GM18909 (cell line): ENCODE measurements around the gene MED13L.

Experiments used
- ATAC-seq: cut with Tn5 transposase; IDR thresholded peaks from one replicate; pipeline ENCODE4 v1.9.1; 2021; ENCODE audit warnings: mild to moderate bottlenecking; ENCODE audit not compliant: unreplicated experiment, poor library complexity

Gene MED13L

DNA sequence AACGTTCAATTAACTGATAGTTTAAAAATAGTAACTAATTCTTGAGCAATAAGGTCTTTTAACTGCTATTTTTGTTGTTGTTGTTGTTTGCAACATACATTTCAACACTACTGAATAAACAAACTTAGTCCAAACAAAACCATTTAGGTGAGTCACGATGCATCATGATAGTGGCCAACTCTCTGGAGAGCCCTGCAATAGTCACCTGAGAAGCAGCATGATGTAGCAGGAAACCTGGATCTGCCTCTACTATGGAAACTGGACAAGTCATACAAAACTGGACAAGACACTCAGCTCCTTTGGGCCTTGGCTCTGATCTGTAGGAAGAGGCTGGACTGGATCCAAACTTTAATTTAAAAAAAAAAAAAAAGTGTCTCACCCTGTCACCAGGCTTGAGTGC, 117.3 kb downstream of the MED13L start:
- ATAC-seq, result no peak

DNA sequence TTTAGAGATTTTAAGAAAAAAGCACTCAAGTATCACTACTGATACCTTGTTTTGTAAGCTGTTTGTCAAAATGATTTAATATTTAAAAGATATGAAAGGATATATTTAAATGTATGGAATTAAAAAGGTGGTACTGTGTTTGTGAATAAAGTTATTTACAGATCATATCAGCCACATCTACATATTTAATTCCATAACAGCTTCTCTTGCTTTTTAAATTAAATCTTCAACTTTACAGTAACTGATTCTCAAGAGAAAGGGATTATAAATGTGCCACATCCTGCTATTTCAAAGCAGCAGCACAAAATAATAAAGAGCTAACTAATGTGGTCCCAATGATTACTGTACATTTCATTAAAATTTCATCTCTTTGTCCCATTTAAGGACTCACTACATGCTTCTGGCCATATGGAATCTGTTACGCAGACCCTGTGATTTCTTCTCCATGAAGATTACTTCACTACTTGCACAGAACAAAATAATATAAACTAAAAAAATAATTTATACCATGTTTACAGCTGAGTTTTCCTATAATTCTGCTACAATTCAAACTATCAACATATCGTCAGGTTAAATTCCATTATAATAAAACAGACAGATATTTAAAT, 117.8 kb downstream of the MED13L start:
- ATAC-seq, result no peak

DNA sequence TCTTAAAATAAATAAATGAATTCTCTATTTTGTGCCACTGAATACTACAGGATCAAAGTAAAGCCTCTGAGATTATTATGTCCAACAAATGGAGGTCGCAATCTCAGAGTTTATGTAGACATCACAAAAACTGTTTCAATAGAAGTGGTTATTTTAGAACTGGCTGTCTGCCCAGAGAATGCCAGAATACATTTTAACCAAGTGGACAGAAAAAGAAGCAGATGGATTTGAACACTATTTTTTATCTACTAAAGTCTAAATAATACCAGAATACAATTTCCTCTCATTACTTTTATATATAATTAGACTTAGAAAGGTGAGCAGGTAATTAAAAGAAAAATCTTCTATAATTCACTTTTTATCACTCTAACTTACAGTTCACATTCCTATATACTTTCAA, 118.3 kb downstream of the MED13L start:
- ATAC-seq, result no peak

DNA sequence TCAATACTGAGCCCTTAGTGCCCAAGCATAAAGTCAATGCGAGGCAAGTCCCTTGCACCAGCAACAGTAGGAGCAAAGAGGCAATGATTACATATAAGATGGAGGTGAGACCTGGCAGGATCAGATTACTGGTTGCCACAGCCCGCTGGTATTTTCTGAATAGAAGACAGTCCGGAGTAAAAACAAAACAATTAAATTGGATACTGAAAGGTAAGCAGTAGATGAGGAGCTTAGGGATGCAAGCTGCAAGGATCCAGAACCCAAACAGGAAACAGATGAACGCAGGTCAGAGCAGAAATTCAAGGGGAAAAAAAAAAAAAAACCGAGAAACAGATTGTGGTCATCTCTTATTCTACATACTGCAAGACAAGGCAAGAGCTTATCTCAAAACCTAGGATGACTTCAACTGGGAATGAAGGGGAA, 119.6 kb downstream of the MED13L start:
- no peak for ATAC-seq

DNA sequence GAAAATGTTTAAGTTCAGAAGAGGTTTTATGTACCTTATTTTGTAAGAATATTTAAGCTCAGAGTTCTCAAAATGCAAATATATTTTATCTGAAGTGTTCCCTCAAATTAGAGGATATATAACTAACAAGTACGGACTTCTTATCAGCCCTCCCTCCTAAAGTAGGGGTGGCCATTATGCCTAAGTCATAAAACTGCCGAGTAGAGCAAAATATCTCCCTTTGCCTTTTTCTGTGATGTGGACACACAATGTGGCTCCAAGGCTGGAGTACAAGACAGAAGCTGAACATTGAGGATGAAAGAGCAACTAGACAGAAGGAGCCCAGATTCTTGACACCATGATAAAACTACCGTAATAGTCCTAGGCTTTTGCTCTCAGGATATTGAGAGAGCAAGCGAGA, 120.9 kb downstream of the MED13L start:
- no peak for ATAC-seq

DNA sequence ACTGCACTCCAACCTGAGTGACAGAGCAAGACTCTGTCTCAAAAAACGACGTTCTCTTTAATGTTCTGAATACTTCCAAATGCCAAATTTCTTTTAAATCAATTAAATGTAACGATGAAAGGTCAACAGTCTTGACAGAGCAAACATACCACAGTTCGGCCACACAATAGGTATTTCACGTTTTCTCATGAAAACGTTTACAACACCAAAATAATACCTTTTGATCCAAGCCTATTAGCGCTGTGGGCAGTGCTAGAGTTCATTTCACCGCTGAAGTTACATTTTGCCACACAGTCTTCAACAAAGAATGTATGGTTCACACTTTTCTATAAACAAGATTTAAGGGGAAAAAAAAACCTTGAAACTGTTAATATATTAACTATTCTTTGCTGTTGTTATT, 122.1 kb downstream of the MED13L start:
- no peak for ATAC-seq

DNA sequence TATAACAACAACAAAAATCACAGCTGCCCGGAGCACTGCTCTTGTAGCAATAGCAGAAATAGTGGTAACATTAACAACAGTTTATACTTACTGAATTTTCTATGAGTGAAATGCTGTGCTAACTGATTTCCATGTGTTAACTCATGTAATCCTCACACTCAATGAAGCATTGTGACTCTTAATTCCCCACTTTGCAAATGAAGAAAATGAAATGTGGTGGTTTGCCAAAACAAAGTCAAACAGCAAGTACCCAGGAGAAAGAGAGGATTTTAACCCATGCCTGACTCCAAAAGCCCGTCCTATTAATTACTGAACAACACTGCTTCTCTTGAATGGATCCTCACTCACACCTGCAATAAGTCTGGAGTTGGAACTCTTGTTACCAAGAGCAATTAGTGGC, 123.5 kb downstream of the MED13L start:
- ATAC-seq, result no peak

DNA sequence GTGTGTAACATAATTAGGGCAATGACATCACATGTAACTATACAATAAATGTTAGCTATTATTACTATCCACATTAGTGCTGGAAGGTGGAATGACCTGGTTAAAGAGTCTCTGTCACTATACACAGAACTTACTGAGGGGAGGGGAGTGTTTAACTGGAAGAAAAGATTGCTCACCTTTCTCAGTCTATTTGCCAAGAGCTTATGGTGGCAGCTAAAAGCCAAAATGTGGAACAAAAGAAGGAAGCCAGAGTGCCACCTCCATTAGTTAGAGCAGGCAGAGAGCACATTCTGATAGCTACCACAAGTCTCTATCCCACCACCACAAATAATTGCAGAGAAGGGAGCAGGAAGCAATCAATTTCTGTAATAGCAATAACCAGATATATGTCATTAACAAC, 124.4 kb downstream of the MED13L start:
- no peak for ATAC-seq

DNA sequence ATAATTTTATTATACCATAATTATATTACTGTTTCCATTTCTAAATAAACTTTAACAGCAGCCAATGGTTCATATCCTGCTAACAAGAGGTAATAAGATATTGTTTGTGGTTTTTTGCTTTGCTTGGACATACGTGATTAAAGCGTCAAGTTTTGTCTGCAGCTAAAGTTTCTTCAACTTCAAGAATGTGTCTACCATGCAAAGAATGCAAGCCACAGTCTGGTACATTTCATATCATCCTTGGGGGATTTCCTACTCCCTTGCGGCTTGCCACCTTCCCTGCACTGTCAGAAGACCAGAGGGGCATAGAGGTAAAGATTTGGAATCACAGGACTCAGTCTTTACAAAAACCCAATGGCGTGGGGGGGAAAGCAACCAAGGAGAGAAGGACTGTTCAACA, 125.2 kb downstream of the MED13L start:
- ATAC-seq, result no peak

DNA sequence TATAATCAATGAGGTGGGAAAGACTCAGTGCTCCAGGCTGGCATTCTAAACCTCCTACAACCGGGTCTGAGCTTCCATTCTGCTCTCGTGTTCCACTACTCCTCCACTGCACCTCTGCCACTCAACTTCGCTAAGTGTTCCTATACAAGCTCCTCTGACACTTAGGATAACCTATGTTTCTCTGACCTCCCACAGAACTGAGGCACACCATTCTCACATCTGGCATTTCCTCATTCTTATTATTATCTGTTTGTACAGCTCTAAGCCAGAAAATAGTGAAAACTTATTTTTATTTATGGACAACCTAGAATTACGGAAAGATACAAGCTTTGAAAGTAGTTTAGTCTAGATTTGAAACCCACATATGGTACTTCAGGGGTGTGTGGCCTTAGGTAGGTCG, 127.0 kb downstream of the MED13L start:
- ATAC-seq, result no peak

DNA sequence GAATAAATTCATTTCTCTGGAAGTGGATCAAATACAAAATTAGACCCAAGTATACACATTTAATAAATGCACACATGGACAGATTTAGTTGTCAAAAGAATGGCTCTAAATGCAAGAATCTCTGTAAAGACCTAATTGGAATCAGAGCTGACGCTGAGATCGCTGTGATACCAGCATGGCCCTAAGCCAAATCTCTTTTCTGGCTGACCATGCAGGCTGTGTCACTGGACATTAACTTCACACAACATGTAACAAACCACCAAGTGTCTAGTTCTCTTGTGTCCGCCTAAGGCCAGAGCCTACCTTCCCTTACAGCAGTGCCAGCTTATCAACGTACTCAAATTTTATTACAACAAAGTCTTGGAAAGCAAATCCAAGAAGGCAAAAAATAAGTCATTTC, 127.5 kb downstream of the MED13L start:
- ATAC-seq, result no peak

DNA sequence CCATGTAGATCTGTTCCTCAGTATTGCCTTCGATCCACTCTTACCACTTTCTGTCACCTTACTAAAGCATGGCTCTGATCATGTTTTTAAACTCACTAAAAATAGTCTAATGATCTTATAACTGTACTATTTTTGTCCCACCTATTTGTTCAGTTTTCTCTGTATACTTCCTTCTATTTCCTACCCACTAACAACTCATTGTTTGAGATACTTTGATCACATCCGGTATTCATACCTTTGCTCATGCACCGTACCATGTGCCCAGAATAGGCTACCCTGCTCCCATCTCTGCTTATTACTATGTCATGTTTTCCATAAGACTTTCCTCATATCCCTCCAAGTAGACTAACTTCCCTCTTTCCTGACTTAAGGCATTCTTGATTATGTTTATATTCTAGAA, 128.6 kb downstream of the MED13L start:
- no peak for ATAC-seq

DNA sequence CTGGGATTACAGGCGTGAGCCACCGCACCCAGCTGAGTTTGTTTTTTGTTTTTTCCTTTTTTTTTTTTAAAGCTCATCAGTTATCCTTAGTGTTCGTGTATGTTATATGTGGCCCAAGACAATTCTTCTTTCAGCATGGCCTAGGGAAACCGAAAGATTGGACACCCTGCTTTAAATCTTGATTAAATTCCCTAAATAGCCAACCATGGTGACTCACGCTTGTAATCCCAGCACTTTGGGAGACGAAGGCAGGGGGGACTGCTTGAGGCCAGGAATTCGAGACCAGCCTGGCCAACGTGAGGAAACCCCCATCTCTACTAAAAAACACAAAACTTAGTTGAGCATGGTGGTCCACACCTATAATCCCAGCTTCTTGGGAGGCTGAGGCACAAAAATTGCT, 131.1 kb downstream of the MED13L start:
- ATAC-seq, result no peak

DNA sequence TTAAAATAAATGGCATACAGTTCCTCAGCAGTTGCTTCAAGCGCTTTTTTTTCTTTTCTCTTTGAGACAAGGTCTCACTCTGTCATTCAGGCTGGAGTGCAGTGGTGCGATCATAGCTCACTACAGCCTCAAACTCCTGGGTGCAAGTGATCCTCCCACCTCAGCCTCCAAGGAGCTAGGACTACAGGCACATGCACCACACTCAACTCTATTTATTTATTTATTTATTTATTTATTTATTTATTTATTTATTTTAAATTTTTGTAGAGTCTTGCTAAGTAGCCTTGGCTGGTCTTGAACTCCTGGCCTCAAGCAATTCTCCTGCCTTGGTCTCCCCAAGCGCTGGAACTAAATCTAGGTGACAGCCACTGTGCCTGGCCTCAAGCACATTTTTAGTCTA, 132.0 kb downstream of the MED13L start:
- no peak for ATAC-seq

DNA sequence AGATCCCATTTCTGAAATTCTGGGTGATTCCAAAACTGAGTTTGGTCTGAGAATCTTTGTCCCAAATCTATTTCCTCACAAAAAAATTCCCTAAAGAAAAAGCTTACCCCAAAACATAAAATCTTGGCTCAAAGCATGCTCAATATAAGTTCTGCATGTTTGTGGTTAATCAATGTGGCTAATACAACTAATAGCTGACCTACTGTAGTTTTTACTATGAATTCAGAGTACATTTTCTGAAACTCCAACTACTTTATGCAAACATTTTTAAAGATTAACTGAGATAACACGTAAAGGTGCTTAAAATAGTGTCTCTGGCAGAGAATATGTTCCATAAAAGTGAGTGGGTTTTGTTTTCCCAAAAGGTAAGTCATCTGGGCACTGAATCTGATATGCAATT, 133.1 kb downstream of the MED13L start:
- peak; percentile 46 for ATAC-seq

DNA sequence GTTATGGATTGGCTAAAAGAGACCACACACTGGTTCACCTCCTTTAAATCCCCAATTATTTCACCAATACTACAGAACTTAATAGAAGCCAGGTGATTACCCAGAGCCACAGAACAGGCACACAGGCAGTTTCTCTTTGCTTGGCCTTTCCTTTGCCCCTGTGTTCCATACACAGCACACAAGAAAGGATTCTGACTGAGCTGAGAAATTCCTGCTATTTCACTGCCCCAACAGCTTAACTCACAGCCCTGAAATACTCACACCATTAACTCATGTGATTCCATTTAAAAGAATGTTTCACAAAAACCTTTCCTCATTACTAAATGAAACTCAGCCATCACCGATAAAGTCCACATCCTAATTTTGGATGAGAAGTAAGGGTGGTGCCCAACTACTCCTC, 133.6 kb downstream of the MED13L start:
- peak; percentile 22 for ATAC-seq

DNA sequence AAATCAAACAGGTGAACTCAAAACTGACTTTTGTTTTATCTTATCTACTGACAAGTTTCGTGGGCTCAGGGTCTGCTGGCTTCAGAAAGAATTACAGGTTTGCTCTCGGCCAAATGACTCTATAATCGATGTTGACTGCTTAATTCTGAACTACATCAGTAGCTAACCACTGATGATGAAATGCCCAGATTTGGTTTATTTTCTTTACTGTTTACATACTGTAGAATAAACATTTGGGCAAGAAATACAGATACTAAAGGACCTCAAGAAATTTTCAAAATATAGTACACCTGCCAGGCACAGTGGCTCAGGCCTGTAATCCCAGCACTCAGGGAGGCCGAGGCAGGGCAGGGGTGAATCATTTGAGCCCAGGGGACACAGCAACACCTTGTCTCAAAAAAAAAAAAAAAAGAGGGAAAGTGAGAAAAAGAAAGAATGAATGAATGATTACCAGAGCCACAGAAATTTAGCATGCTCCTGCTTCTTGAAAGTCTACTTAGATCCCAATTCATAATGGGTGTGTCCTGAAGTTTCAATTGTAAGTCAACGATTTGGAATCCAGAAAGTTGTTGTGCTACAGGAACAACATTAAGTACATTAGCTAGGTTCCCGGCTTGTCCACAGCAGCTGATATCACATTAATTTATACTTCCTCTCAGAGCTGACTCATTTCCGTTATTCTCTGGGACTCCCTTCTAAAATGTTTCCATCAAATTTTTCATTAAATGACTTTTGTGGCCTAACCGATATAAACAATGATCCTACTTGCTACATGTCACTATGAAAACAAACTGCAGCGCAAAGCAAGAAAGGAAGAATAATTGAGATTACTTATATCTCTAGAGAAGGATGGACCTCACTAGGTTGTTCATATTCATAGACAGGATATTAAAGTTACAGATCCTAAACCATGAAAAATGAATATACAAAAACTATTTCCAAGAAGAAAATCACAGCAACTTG, 134.3 kb downstream of the MED13L start:
- ATAC-seq, result peak; percentile 51

DNA sequence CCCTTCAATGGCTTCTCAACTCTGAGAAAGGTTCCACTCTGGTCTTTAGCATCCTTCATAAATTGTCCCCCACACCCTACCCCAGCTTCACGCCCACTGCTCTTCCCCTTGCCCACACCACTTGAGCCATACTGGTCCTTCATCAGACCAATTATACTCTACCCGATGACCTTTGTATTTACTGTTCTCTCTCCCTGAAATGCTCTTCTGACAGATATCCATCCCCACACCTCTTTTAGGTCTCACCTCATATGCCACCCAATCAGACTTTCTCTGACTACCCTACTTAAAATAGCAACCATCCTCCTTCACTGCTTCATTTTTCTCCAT, 135.7 kb downstream of the MED13L start:
- ATAC-seq, result no peak

DNA sequence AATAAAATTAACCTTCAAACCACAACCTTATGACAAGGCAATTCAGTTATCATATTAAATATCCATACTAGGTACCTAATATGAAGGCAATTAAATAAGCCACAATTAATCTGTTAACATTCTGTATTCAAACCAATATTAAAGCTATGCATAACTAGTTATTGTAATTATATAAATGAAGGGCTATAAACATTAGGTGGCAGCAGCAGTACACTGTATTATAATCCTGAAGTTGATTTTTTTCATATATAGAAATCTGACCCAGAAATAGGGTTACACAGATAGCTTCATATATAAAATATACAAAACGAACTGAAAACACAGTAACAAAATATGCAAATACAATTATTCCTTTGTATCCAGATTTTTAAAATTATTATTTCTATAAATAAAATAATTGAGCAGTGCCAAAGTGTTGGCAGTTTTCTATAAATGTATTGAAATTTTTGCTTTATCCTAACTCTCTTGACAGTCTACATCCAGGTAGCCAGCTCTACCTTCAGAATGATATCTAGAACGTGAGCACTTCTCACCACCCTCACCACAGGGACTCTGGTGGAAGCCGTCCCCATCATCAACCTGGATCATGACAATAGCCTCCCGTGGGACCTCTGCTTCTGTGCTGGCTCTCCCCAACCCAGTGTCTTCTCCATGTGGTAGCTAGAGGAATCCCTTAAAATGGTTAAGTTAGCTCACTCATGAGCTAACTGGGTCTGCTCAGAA, 136.2 kb downstream of the MED13L start:
- no peak for ATAC-seq

DNA sequence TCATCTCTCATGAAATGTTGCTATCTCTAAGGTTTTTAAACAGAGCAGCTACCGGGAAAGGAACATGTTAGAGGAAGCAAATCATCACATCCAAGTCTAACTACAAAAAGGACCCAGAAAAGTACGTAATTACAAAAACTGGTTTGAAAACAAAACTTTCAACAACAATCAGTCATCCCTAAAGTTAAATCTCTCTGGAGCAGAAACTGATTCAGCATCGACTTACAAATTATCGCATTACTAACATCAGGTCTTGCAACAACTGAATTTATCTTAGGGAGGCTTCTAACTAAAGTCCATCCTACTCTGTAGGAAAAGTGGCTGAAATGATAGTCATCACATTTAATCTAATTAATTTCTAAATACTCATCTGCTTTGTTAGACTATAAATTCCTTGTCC, 137.0 kb downstream of the MED13L start:
- no peak for ATAC-seq

DNA sequence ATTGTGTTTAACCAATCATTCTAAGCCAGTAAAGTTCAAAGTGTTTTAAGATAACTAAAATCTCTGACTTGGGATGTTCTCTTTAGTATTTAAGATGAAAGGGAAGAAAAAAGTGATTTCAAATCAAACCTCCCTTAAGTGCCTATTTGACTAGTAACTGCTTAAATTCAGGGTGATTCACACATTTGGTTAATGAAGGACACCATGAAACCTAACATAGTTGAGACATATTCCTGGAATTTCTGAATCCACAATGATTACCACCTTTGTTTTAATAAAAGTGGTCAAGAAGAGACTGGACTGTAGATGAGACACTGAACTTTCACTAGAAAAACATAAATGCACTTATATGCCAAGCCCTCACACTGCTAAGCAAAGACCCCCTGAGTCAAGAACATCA, 138.7 kb downstream of the MED13L start:
- no peak for ATAC-seq
